Measurements from ENCODE around the gene WNT5A.

DNA sequence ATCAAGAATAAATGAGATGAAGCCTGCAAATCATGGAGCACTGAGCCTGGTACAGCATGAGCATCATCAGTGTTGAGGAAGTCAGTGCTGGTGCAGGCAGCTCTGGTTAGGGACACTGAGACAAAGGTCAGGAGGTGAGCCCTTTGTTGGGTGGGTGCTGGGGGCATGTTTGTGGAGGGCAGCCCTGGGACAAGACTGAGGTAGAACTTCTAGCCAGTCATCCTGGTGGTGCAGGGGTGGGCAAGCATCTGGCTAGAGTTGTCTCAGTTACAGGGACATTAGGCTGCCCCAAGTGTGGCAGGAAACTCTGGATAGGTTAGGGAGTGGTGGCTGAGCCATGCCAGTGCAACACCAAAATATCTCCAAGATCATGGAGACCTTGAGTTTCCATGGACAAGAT is 27.3 kb downstream of the WNT5A start:
- TF ChIP-seq, protein P1, sequence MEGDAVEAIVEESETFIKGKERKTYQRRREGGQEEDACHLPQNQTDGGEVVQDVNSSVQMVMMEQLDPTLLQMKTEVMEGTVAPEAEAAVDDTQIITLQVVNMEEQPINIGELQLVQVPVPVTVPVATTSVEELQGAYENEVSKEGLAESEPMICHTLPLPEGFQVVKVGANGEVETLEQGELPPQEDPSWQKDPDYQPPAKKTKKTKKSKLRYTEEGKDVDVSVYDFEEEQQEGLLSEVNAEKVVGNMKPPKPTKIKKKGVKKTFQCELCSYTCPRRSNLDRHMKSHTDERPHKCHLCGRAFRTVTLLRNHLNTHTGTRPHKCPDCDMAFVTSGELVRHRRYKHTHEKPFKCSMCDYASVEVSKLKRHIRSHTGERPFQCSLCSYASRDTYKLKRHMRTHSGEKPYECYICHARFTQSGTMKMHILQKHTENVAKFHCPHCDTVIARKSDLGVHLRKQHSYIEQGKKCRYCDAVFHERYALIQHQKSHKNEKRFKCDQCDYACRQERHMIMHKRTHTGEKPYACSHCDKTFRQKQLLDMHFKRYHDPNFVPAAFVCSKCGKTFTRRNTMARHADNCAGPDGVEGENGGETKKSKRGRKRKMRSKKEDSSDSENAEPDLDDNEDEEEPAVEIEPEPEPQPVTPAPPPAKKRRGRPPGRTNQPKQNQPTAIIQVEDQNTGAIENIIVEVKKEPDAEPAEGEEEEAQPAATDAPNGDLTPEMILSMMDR (conservative IDR thresholded peaks at IDR 0.05): no peak
- no peak for TF ChIP-seq EZH2 (IDR thresholded peaks at IDR 0.05; ENCODE audit: low read depth)

All from PC-9 (cell line).